DOHH2 (cell line): Measurements from ENCODE around the gene FAM131C.

ENCODE experiments used
- H3F3A ChIP-seq: fragments of 200-600 bp; sonication (generic), shearing (Covaris generic); 2 replicates; pipeline ENCODE4 v1.6.0; 2016; ENCODE audit warnings: antibody characterized with exemption, mild to moderate bottlenecking; ENCODE audit not compliant: control insufficient read depth, insufficient read depth
- H3K27ac ChIP-seq: fragments of 200-600 bp; sonication (generic); 2 replicates; pipeline ENCODE4 v1.5.1; 2014; ENCODE audit warnings: low read depth, mild to moderate bottlenecking, low read length, moderate library complexity
- H3K27me3 ChIP-seq: fragments of 200-600 bp; sonication (generic); 2 replicates; pipeline ENCODE4 v1.6.1; 2014; ENCODE audit warnings: mild to moderate bottlenecking, low read length, mixed read lengths; ENCODE audit not compliant: control insufficient read depth
- H3K36me3 ChIP-seq: fragments of 200-600 bp; sonication (generic); 2 replicates; pipeline ENCODE4 v1.6.1; 2014; ENCODE audit warnings: mild to moderate bottlenecking, low read length, moderate library complexity, mixed read lengths; ENCODE audit not compliant: control insufficient read depth
- H3K4me1 ChIP-seq: fragments of 200-600 bp; sonication (generic); 2 replicates; pipeline ENCODE4 v1.6.1; 2014; ENCODE audit warnings: mild to moderate bottlenecking, low read length, mixed read lengths; ENCODE audit not compliant: control insufficient read depth
- H3K4me2 ChIP-seq: fragments of 200-600 bp; sonication (generic); 2 replicates; pipeline ENCODE4 v1.6.0; 2014; ENCODE audit warnings: mild to moderate bottlenecking, low read length, moderate library complexity
- H3K4me3 ChIP-seq: fragments of 200-600 bp; sonication (generic); 2 replicates; pipeline ENCODE4 v1.5.1; 2014; ENCODE audit warnings: mild to moderate bottlenecking, low read length, mixed read lengths
- H3K79me2 ChIP-seq: fragments of 200-600 bp; sonication (generic); 2 replicates; pipeline ENCODE4 v1.6.1; 2014; ENCODE audit warnings: mild to moderate bottlenecking, low read length, mixed read lengths; ENCODE audit not compliant: control insufficient read depth
- H3K9me2 ChIP-seq: fragments of 200-600 bp; sonication (generic); replicated peaks from 2 replicates; pipeline ENCODE4 v1.6.1; 2014; ENCODE audit warnings: mild to moderate bottlenecking, low read length, mixed read lengths; ENCODE audit not compliant: control insufficient read depth
- H3K9me3 ChIP-seq: fragments of 200-600 bp; sonication (generic); 2 replicates; pipeline ENCODE4 v1.6.1; 2014; ENCODE audit warnings: antibody characterized with exemption, low read length, mixed read lengths; ENCODE audit not compliant: control insufficient read depth, insufficient read depth
- H4K20me1 ChIP-seq: fragments of 200-600 bp; sonication (generic); 2 replicates; pipeline ENCODE4 v1.6.0; 2014; ENCODE audit warnings: low read depth, mild to moderate bottlenecking, antibody characterized with exemption, low read length, moderate library complexity; ENCODE audit not compliant: control insufficient read depth, insufficient read depth
- CTCF ChIP-seq: fragments of 200-600 bp; sonication (generic); IDR thresholded peaks from one replicate; pipeline ENCODE4 v1.5.1; 2014; ENCODE audit warnings: antibody characterized with exemption, mild to moderate bottlenecking, low read depth, low read length; ENCODE audit not compliant: poor library complexity, severe bottlenecking
- EZH2phosphoT487 ChIP-seq: fragments of 200-600 bp; sonication (generic); IDR thresholded peaks from 2 replicates; pipeline ENCODE4 v1.6.1; 2017; ENCODE audit warnings: borderline replicate concordance, mild to moderate bottlenecking, antibody characterized with exemption, low read length, moderate library complexity, mixed read lengths

Gene FAM131C

DNA sequence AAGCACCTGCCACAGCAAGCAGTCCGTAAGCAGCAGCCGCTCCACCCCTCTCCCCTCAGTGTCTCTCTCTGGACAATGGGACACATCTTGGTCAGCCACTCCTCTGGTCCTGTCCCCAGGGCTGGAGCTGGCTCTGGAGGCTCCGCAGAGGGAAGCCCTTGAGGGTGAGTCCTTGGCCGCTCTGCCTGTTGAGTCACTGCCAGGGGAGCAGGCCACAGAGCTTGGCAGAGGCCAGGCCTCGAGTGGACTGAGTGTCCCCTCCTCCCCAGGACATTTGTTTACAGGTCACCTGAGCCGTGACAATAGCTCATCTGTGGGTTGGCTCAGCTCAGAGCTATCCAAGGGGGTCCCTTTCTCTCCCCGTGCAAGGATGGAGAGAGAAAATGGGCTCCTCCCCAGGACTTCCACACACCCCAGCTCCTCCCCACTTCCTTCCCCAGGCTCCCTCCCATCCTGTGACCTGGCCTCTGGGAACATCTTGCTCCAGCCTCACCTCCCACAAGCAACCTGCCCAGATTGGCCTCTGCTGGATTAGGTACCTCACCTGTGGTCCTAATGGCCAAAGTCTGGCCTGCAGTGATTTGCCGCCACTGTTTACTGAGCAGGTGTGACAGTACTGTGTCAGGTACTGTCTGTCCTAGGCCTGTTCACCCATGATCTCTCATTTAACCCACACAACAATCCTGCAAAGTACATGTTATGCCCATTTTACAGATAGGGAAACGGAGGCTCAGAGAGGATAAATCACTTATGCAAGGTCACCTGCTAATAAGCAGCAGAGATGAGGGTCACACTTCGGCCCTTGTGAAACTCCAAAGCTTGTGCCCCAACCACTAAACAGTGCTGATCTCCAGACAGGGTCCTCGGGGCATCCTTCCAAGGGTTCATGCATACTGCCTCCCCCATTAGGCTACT is 4.8 kb downstream of the FAM131C start:
- Histone ChIP-seq H3K9me3 (no peaks in the 10 kb centered on the region), H3K9me2 (no peaks in the 10 kb centered on the region), H3K4me3 (no peak overlapping the region), H3K36me3 (no peaks in the 10 kb centered on the region), H3K27ac (no peak overlapping the region), H3K27me3 (peaks cover 41% of the 10 kb centered on the region), H3K4me2 (no peak overlapping the region), H3K4me1 (peaks cover 4% of the 10 kb centered on the region), H3F3A (no peaks in the 10 kb centered on the region), H4K20me1 (no peaks in the 10 kb centered on the region), H3K79me2 (no peaks in the 10 kb centered on the region)
- no peak for TF ChIP-seq CTCF

DNA sequence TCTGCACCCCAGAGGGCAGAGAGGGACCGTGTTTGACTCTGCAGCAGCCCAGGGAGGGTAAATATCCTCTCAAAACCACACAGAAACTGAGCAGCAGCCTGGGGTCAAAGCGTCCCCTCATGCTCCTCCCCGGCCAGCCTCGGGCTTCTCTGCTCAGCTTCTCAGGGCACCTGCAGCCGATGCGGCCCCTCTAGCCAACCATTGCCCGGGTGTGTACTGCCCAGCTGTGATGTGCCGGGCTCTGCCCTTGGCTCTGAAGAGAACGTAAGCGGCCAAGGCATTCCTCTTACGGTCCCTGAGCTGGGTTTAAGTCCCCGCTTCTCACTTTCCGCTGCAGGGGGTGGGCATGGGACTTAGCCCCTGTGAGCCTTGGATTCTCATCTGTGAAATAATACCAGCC is 5.5 kb downstream of the FAM131C start:
- Histone ChIP-seq H3F3A (no peaks in the 10 kb centered on the region), H4K20me1 (no peaks in the 10 kb centered on the region), H3K4me3 (no peak overlapping the region), H3K9me3 (no peaks in the 10 kb centered on the region), H3K27ac (no peak overlapping the region), H3K4me2 (no peak overlapping the region), H3K36me3 (no peaks in the 10 kb centered on the region), H3K9me2 (no peaks in the 10 kb centered on the region), H3K79me2 (no peaks in the 10 kb centered on the region), H3K4me1 (peaks cover 1% of the 10 kb centered on the region; the same call in 1 of the 2 replicates), H3K27me3 (peaks cover 37% of the 10 kb centered on the region)
- TF ChIP-seq CTCF: no peak
- no peak for TF ChIP-seq EZH2phosphoT487

- H3K4me2 ChIP-seq: no peak overlapping the region
- H3K4me1 ChIP-seq: no peaks in the 10 kb centered on the region
- no peaks in the 10 kb centered on the region for H3K36me3 ChIP-seq
- H3K27me3 ChIP-seq: peaks cover 31% of the 10 kb centered on the region
- H3K79me2 ChIP-seq: no peaks in the 10 kb centered on the region
- no peaks in the 10 kb centered on the region for H3K9me3 ChIP-seq
- H3K27ac ChIP-seq: no peak overlapping the region
- no peak overlapping the region for H3K4me3 ChIP-seq
- H4K20me1 ChIP-seq: no peaks in the 10 kb centered on the region
- H3F3A ChIP-seq: no peaks in the 10 kb centered on the region
- TF ChIP-seq EZH2phosphoT487 (no peak), CTCF (no peak)
- H3K9me2 ChIP-seq: no peaks in the 10 kb centered on the region
These were observed 6.2 kb downstream of the FAM131C start for GRCh38 chr1:16067127-16067768.
